Activated CD8-positive, alpha-beta memory T cell treated with anti-CD3 and anti-CD28 coated beads for 36 hours (primary cell): Measurements from ENCODE around the gene BRD3OS. TPM values are rescaled to one million over a fixed set of nuclear protein-coding genes. Genes with fewer than 3 reads are reported as not detected.
"Not testable (repeated sequence)": the region's sequence is repeated elsewhere in the genome, so short reads cannot be mapped to it uniquely, and the experiment has no call there.

Source experiments
- CTCF ChIA-PET: fragments of 350-600 bp; sonication (Branson Sonifier 250); formaldehyde crosslinking; loops from one replicate; lab custom pipeline; 2021; ENCODE audit warnings: antibody characterized with exemption; lab: Charles Lee
- POLR2A ChIA-PET: fragments of 350-600 bp; sonication (Branson Sonifier 250); formaldehyde crosslinking; loops from one replicate; lab custom pipeline; 2021; ENCODE audit warnings: antibody characterized with exemption; lab: Charles Lee
- total RNA-seq, 2 experiments: library from RNA; stranded (reverse); gene quantifications; one replicate each; pipeline ENCODE4 v1.2.3, GENCODE V29; 2021

The BRD3OS gene
- total RNA-seq, 2 experiments from 2014 or later: 16.4 to 16.7 TPM

DNA sequence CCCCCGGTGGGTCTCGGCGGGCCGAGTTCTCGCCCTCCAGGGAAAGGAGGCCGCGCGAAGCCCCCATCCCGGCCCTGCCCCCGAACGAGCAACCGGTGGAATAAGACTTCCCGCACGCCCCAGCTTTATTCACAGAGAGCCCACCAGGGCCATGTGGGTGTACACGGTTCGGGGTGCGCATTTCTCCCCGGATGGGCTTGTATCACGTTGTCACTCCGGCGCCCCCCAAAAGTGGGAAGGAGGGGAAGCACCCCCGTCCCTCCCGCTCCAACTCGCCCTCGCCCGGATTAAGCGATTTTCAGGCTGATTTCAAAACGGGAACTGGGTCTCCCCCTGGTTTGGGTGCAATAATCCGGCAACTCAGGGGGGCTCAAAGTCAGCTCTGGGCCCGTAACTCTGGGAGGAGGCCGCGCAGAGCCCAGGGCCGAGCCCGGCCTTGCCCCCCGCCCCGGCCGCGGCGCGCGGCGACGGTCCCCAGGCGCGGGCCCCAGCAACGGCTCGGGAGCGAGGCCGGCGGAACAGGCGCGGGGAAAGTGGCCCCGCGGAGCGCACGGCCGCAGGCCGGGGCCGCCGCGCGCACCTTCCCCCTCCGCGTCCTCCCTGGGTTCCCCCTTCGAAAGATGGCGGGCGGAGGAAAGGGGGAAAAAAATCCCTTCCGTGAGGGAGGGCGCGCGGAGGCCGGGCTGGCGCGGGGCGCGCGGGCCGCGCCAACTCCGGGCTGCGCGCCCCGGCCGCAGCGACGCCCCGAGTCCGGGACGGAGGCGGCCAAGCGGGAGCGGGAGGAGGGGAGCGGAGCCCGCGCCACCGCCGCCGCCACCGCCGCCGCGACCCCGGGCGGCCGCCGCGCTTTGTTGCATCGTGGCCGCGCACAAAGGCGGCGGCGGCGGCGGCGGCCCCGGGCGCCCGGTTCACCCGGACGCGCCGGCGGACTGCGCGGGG lies 41.9 kb downstream of the BRD3OS start:
- ChIA-PET POLR2A (interaction anchor here (1.7 to 2.1 kb wide), 2 partner anchors 41 to 69 kb away, joined by 5 to 7 read pairs; partner anchors contain the start of gene WDR5), CTCF (interaction anchor here (0.5 to 1.2 kb wide), 2 partner anchors 38 to 97 kb away, joined by 3 to 6 read pairs; partner anchors contain the start of gene RNU6ATAC)

DNA sequence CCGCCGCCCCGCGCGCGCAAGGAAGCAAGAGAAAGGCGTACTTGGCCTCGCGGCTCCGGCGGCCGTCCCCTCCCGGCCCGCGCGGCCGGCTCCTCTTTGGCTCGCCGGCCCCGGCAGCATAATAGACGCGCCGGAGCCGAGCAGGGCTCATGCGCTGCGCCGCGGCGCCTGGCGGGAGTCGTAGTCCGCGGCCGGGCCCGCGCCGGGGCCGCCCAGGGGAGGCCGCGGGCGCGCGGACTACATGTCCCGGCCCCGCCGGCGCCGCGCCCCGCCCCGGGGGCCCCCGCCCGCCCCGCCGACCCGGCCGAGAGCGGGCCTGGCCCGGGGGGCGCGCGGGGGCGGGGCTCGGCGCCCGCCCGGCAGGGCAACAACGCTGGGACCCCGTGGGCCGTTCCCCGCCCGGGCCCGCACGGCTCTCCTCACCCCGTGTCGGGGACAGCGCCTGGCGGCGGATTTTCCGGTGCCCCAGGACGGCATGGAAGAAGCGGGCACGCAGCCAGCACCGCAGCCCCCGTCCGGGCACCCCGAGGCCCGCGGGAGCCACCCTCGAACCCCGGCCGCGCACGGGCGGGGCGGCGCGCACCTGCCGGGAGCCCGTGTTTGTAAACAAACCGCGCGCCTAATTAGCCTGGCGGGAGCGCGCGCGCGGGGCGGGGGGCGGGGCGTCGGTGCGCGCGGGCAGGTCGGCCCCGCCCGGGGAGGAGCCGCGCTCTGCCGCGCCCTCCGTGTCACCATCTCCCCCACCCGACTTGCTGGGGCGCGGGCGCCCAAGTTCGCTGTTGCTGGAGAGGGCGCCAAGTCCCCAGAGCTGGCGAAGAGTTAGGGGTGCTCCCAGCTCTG lies 42.8 kb downstream of the BRD3OS start, which contains the start of gene BRD3:
BRD3 (minus strand) TSS at position 123 of the 840 bp plus-strand sequence. CDS start 14,549 bp downstream, outside the sequence.
- ChIA-PET POLR2A (no interaction called here), CTCF (interaction anchor here (0.9 to 1.0 kb wide), 2 partner anchors 75 to 103 kb away, joined by 3 to 4 read pairs; no protein-coding TSS in a partner anchor)

DNA sequence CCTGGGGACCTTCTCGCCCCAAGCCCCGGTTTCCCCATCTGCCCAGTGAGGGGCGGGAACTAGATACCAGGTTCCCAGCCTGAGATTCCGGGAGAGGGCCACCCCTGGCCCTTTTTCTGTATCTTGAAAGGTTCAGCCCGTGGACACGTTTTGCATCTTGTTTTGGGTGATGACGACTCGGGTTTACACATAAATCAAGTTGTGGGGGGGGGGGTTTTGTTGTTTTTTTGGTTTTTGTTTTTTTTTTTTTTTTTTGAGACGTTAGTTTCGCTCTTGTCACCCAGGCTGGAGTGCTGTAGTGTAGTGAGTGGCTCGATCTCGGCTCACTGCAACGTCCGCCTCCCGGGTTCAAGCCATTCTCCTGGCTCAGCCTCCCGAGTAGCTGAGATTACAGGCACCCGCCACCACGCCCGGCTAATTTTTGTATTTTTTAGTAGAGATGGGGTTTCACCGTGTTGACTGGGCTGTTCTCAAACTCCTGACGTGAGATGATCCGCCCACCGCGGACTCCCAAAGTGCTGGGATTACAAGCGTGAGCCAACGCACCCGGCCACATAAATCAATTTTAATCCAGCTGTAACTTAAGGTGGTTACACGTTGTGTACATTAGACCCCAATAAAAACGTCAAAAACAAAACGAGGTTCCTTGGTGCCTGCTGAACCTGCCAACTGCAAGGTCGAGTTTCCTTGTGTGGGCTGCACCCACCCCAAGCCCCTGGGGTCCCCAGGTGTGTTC lies 43.6 kb downstream of the BRD3OS start:
- ChIA-PET POLR2A (no interaction called here), CTCF (interaction anchor here (0.9 to 1.0 kb wide), 2 partner anchors 75 to 102 kb away, joined by 3 to 4 read pairs; no protein-coding TSS in a partner anchor)

DNA sequence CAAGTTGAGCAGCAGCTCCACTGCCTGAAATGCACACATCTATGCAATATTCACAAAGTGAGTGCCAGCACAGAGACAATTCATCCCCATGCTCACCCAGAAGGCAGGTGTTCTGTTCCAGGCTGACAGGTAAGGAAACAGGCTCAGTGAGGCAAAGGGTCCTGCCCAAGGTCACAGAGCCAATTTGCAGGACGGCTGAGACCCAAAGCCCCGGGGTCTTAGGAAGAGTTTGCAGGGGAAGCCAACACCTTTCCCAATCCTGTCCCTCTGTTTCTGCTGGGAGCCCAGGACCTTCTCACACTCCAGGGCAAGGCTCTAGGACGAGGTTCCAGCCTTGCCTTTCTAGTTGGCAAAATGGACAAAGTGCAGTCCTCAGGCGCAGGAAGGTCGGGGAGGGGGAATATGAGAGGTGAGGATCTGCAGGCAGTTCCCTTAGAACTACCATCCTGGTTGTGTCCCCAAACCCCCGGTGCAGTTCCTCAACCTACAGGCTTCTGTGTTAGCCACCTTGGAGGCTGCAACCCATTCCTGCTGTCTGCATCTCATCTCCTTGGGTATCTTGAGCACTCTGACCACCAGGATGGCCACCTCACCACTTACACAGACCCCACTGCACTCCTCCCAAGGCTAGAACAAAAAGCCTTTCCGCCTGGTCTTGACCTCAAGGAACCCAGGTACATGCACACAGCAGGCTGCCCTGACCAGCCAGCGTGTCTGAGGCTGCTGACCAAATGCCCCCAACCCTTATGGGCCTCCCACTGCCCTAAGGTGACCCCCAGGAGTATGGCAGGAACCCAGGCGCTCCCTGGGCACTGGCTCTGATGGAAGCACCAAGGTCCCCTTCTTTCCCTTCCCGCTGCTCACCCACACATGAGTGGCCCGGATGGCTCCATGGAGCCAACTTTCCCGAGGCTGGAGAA lies 44.5 kb downstream of the BRD3OS start:
- CTCF ChIA-PET: interaction anchor here (0.9 kb wide), 1 partner anchor 101 kb away, joined by 3 read pairs; no protein-coding TSS in a partner anchor
- POLR2A ChIA-PET: no interaction called here

DNA sequence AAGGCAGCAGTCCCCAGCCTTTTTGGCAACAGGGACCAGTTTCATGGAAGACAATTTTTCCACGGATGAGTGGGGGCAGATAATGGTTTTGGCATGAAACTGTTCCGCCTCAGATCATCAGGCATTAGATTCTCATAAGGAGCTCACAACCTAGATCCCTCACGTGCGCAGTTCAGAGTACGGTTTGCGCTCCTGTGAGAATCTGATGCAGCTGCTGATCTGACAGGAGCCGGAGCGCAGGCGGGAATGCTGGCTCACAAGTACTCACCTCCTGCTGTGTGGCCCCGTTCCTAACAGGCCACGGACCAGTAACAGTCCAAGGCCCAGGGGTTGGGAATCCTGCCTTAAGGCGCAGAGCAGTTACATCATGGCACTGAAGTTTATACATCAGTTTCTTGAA lies 45.9 kb downstream of the BRD3OS start:
- POLR2A ChIA-PET: no interaction called here
- CTCF ChIA-PET: no interaction called here

DNA sequence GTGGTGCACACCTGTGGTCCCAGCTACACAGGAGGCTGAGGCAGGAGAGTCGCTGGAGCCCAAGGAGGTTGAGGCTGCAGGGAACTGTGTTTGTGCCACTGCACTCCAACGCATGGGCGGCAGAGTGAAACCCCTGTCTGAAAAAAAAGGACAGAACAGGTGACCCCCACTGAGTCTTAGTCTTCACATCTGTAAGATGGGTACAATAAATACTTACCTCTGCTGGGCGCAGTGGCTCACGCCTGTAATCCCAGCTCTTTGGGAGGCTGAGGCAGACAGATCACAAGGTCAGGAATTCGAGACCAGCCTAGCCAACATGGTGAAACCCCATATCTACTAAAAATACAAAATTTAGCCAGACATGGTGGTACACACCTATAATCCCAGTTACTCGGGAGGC lies 47.4 kb downstream of the BRD3OS start:
- POLR2A ChIA-PET: not testable (repeated sequence)
- CTCF ChIA-PET: interaction anchor here (0.9 kb wide), 1 partner anchor 1949 kb away, joined by 3 read pairs; no protein-coding TSS in a partner anchor

DNA sequence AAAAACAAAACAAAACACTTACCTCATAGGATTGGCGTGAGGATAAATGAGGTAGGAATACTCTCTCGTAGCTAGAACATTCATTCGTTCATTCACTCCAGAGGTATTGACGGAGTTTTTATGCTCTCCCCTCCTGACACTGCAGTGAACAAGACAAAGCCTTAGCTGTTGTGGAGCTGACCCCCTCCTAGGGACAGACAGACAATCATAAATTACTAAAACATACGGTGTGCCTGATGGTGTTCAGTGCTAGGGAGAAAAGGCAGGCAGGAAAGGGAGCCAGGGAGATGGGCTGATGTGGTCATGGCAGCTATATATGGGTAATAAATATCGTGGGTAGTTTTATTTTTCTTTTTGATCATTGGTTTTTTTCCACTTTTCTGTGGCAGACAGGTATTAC lies 48.2 kb downstream of the BRD3OS start:
- POLR2A ChIA-PET: no interaction called here
- CTCF ChIA-PET: interaction anchor here (0.9 kb wide), 1 partner anchor 1948 kb away, joined by 3 read pairs; no protein-coding TSS in a partner anchor

DNA sequence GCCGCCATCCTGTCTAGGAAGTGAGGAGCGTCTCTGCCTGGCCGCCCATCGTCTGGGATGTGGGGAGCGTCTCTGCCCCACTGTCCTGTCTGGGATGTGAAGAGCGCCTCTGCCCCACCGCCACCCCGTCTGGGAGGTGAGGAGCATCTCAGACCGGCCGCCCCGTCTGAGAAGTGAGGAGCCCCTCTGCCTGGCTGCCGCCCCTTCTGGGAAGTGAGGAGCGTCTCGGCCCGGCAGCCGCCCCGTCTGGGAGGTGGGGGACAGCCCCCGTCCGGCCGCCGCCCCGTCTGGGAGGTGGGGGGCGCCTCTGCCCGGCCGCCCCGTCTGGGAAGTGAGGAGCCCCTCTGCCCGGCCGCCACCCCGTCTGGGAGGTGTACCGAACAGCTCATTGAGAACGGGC lies 50.4 kb downstream of the BRD3OS start:
- POLR2A ChIA-PET: not testable (repeated sequence)
- CTCF ChIA-PET: interaction anchor here (0.7 kb wide), 1 partner anchor 71 kb away, joined by 3 read pairs; no protein-coding TSS in a partner anchor

DNA sequence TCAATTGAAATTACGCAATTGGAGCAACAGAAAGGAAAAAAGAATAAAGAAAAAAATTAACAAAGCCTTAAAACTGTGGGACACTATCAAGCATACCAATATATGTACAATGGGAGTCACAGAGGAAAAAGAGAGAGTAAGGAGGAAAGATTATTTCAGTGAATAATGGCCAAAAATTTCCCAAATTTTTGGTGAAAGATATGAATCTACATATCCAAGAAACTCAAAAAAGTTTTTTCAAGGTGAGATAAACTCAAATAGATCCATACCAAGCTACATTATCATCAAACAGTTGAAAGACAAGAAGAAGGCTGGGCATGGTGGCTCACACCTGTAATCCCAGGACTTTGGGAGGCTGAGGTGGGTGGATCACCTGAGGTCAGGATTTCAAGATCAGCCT lies 51.4 kb downstream of the BRD3OS start:
- CTCF ChIA-PET: no interaction called here

More for the DNA sequence above, 51.4 kb downstream of the BRD3OS start:
- POLR2A ChIA-PET: no interaction called here

Other genes with a start within 250 kb of the BRD3OS start
- 1 to 10 TPM; 6.2 to 6.7 TPM for gene VAV2, start 33.2 kb upstream of the BRD3OS start, total RNA-seq
- gene BRD3, start 42.5 kb downstream of the BRD3OS start, total RNA-seq: 10 to 100 TPM; 36.6 to 37.2 TPM
- gene WDR5, start 110.6 kb downstream of the BRD3OS start, total RNA-seq: 10 to 100 TPM; 62.9 to 63.6 TPM
- gene RNU6ATAC, start 139.1 kb downstream of the BRD3OS start, total RNA-seq: 10 to 100 TPM; 22.3 to 30.5 TPM